GM18498 (cell line): ENCODE data around the gene EFNA5.

Source experiments
- ATAC-seq: cut with Tn5 transposase; IDR thresholded peaks from one replicate; pipeline ENCODE4 v1.9.1; 2021; ENCODE audit warnings: mild to moderate bottlenecking, moderate library complexity; ENCODE audit not compliant: unreplicated experiment

The EFNA5 gene

GRCh38 chr5:107523029-107523680, 147.6 kb downstream of the EFNA5 start:
- no peak for ATAC-seq

GRCh38 chr5:107522456-107522855, 148.3 kb downstream of the EFNA5 start:
- no peak for ATAC-seq

GRCh38 chr5:107519900-107520354, 150.8 kb downstream of the EFNA5 start:
- ATAC-seq = no peak

- no peak for ATAC-seq
Measured at GRCh38 chr5:107518616-107519015, 152.1 kb downstream of the EFNA5 start.

GRCh38 chr5:107518190-107518589, 152.5 kb downstream of the EFNA5 start:
- no peak for ATAC-seq

GRCh38 chr5:107517185-107518033, 153.3 kb downstream of the EFNA5 start:
- ATAC-seq = peak; percentile 46

- no peak for ATAC-seq
Measured at GRCh38 chr5:107516452-107517184, 154.1 kb downstream of the EFNA5 start.

- no peak for ATAC-seq
Measured at GRCh38 chr5:107515521-107516080, 155.1 kb downstream of the EFNA5 start.

GRCh38 chr5:107514305-107514704, 156.4 kb downstream of the EFNA5 start:
- no peak for ATAC-seq

GRCh38 chr5:107513337-107514085, 157.2 kb downstream of the EFNA5 start:
- ATAC-seq = no peak

- ATAC-seq = no peak
Measured at GRCh38 chr5:107512029-107512428, 158.7 kb downstream of the EFNA5 start.

GRCh38 chr5:107510125-107510524, 160.6 kb downstream of the EFNA5 start:
- no peak for ATAC-seq

- ATAC-seq = no peak
Measured at GRCh38 chr5:107508097-107508496, 162.6 kb downstream of the EFNA5 start.

GRCh38 chr5:107505763-107506534, 164.8 kb downstream of the EFNA5 start:
- no peak for ATAC-seq

- no peak for ATAC-seq
Measured at GRCh38 chr5:107504424-107504823, 166.3 kb downstream of the EFNA5 start.

GRCh38 chr5:107502676-107503060, 168.1 kb downstream of the EFNA5 start:
- ATAC-seq = no peak

GRCh38 chr5:107501965-107502675, 168.6 kb downstream of the EFNA5 start:
- no peak for ATAC-seq

GRCh38 chr5:107500840-107501239, 169.9 kb downstream of the EFNA5 start:
- ATAC-seq = no peak

- no peak for ATAC-seq
Measured at GRCh38 chr5:107500347-107500746, 170.4 kb downstream of the EFNA5 start.
